ENCODE measurements around the gene CAV1.

CAV1 gene

DNA sequence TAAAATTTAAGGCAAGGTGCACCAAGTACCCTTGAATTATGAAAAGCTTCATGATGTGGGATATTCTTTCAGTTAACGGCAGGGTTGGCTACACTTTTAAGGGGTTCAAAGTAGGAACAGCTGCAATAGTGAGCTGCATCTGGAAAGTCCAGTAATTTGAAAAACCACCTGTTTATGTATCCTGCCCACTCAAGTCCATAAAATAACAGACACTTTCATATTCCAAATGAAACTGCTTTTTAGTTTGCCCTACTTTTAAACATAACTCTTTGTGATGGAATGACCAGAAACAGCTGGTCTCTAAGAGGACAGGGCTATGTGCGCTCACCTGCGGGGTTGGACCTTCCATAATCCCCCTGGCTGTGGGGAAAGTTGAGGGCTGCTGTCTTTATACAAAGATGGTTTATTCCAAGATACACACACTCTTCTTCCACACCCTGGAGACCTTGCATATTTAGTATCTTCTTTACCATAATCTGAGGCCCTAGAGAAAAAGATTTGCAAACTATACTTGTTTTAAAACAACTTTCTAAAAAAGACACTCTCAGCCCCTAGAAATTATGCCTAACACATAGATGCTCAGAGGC, 7.4 kb downstream of the CAV1 start:
- DNase-seq: no peak

- no peak for DNase-seq
These were observed 10.0 kb downstream of the CAV1 start for GRCh38 chr7:116534790-116535189.

GRCh38 chr7:116535416-116535815, 10.6 kb downstream of the CAV1 start:
- no peak for DNase-seq

DNA sequence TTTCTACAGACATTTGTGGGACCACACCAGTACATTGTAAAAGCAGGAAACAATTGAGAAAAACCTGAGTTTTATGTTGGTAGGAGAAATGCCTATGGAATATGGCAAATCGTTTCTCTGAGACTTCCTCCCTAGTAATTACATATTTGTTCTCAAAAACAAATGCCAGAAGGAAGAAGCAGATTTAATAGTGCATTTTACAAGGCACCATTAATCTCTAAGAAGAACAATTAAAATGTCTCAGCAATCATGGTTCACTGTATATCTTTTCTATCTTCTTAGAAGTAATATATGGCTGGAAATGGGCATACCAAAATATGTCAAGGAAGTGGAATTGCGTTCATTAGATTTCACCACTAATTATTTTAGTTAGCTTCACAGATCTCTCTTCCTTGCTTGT, 13.3 kb downstream of the CAV1 start:
- DNase-seq: no peak

- no peak for DNase-seq
These were observed 15.0 kb downstream of the CAV1 start for GRCh38 chr7:116539879-116540278.

DNA sequence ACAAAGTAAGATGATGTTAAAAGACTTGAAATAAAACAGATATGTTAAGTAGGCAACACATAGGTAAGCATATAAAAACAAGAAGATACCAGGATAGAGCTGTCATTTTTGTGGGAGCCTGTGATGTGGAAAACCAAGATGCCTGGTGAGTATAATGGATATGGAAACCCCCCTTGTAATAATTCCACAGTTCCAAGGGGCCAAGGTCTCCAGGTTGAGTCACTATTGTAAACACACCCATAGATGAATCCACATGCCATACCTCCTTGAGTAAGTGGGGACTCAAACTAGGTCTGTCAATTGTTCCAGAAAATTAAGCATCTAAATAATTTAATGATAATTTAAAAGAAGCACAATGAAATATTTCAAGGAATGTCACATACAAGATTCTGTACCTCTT, 15.9 kb downstream of the CAV1 start:
- no peak for DNase-seq

DNA sequence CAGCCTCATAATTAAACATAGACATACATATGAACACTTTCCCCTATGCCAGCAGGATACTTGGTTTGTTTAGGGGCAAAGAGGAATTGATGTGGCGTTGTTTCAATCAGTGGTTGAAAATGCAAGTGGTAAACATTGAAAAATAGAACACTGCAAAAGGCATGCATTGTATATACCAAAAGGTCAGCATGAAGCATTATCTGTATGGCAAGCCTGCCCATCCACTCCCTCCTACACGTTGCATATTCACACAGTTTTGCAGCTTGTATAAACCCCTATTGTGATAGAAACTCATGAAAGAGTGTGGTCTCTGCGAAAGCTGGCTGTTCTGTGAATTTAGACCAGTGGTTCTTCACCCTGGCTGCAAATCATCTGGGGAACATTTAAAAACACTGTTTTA, 17.1 kb downstream of the CAV1 start:
- no peak for DNase-seq

- no peak for DNase-seq
These were observed 17.8 kb downstream of the CAV1 start for GRCh38 chr7:116542618-116543017.

- DNase-seq: no peak
These were observed 18.8 kb downstream of the CAV1 start for GRCh38 chr7:116543664-116544063.

- DNase-seq: no peak
These were observed 19.7 kb downstream of the CAV1 start for GRCh38 chr7:116544487-116544886.

DNA sequence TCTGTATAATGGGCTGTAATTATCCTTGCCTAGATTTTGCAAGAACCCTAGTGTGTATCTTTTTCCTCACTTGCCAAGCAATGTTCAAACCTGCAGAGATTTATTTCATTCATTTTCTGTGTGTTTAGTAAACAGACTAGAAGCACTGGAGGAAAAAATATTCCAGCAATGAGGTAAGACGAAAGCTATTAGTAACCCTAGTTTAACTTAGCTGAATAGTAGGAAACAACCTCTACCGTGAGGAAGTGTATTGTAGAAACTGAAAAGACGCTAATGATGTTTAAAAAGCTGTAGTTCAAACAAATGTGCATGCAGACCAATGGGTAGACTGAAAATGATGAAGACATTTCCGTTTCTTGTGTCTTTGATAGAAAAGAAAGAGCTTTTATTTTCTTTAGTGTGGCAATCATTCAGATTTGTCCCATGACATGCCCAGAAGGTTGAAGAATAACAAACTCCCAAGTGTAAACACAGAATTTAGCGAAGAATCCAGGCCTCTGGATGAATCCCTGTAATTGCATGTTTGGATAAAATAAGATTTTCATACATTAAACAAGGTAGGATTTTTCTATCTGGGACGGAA, 20.7 kb downstream of the CAV1 start:
- DNase-seq: no peak

DNA sequence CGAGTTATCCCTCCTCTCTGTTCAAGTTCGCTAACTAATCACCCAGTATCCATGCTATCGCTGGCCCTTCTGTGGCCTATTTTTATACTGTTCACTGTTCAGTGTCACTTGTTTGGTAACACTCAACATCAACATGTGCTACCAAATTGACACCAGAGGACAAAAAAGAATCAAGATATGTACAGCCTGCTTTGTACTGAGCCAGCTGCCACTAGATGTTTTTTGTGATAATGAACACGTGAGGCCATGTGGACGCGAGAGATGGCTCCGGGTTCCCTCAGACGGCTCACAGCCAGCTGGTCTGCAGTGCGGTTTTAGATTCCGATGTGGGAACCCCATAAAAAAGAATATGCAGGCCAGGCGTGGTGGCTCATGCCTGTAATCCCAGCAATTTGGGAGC, 21.2 kb downstream of the CAV1 start:
- no peak for DNase-seq

DNA sequence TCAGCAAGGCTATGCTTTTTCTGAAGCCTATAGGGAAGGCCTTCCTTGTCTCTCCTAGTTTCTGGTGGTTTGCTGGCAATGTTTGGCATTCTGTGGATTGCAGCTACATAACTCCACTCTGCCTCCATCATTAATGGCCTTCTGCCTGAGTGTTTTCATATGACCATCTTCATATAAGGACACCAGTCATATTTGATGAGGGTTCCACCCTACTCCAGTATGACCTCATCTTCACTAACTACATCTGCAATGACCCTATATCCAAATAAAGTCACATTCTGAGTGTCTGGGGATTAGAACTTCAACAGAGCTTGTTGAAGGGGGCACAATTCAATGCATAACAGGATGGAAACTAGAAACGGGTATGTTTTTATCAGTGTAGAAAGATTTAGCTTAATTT, 22.1 kb downstream of the CAV1 start:
- DNase-seq: no peak

GRCh38 chr7:116547347-116547746, 22.5 kb downstream of the CAV1 start:
- DNase-seq: no peak

GRCh38 chr7:116548506-116548905, 23.7 kb downstream of the CAV1 start:
- no peak for DNase-seq

- no peak for DNase-seq
These were observed 24.5 kb downstream of the CAV1 start for GRCh38 chr7:116549370-116549769.

DNA sequence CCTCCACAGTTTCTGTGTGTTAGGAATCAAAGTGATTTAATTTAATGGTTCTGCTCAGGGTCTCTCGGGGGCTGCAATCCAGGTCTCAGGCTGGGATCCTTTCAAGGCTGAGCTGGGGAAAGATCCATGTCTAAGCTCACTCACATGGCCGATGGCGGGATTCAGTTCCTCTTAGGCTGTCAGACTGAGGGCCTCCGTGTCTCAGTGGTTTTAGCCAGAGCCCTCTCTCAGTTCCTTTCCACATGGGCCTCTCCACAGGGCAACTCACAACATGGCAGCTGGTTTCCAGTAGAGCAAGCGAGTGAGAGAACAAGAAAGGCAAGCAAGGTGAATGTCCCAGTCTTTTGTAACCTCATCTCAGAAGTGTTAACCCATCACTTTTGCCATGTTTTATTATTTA, 26.9 kb downstream of the CAV1 start:
- no peak for DNase-seq

- DNase-seq: no peak
These were observed 27.8 kb downstream of the CAV1 start for GRCh38 chr7:116552602-116553001.

DNA sequence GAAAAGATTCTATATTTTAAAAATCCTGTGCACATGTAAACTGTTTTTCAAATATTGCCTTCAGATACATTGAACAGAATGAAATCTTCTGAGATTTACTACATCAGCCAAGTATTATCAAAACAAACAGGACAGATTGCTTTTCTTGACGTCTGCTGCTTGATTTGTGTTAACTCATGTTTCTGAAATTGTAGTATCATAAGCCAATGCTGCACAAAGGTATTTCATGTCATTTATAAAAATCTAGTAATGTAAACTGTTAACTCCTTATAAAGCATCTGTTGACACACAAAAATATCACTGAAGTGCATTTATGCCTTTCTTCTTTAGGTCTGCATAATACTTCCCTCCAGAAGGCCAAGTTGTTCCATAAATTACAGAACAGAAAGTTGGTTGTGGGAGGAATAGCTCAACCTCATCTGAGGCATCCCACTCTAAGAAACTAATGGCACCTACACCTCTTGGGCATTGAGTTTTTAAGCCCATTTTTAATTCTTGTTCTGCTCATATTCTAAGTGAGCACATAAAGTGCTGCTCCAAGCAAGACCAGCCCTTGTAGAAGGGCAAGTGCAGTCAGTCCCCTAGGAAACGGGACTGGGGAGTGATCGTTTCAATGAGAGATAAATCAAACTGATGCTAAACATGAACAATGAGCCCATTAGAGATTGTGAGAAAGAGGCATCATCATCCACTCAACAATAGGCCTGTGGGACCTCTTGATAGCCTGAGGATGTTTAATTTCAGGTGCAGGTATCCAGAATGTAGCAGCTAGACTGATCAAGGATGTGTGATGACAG, 28.5 kb downstream of the CAV1 start:
- no peak for DNase-seq

- no peak for DNase-seq
These were observed 29.6 kb downstream of the CAV1 start for GRCh38 chr7:116554436-116554835.

GRCh38 chr7:116554911-116555310, 30.1 kb downstream of the CAV1 start:
- DNase-seq: no peak

DNA sequence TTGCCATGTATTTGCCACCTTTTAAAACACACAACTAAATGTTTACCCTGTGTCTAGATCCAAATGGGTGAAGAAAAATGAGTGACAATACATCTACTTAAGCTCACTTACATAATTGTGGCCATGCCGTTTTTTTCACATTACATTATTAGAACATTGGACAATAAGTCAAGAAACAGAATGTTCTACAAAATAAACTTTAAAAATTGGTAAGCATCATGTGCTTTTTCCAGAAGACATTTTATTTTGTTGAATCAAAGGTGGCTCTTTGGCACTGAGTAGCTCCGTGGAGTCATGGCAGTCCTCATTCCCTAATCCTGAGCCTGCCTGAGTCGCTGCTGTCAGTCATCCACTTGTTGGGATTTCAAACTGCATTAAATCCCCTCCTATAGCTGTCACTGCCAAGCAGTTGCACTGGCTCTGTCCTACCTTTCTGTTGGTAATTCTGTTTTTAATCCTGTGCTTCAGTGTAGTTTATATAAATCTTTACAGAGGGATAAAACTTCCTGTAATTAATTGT, 32.3 kb downstream of the CAV1 start:
- DNase-seq: no peak

- no peak for DNase-seq
These were observed 33.1 kb downstream of the CAV1 start for GRCh38 chr7:116557901-116558300.

Measured in stimulated activated CD4-positive, alpha-beta T cell treated with anti-CD3 and anti-CD28 coated beads, Interleukin-4, amount 100 ng/mL, for 1 hour (primary cell).